Ishikawa (cell line): Measurements from ENCODE around the gene RBM41.

ENCODE experiments used
- EGR1 ChIP-seq: IDR thresholded peaks from 2 replicates; pipeline ENCODE4 v1.6.1; 2012
- EP300 ChIP-seq: IDR thresholded peaks from 2 replicates; pipeline ENCODE4 v1.6.1; 2012; ENCODE audit warnings: borderline replicate concordance
- REST ChIP-seq: IDR thresholded peaks from 2 replicates; pipeline ENCODE4 v1.6.1; 2012; ENCODE audit warnings: low read depth, mild to moderate bottlenecking
- TAF1 ChIP-seq: IDR thresholded peaks from 2 replicates; pipeline ENCODE4 v1.6.1; 2012; ENCODE audit warnings: low read depth, mild to moderate bottlenecking
- YY1 ChIP-seq: IDR thresholded peaks from 2 replicates; pipeline ENCODE4 v1.6.1; 2012; ENCODE audit warnings: low read depth

- TF ChIP-seq EGR1 (no peak), YY1 (no peak), EP300 (no peak), REST (no peak), TAF1 (no peak)
These were observed 17.3 kb upstream of the RBM41 start for GRCh38 chrX:107135965-107136307.
